ENCODE measurements around the gene VPS41.

The VPS41 gene

GRCh38 chr7:38781991-38782390 is 127.0 kb downstream of the VPS41 start:
- H3K4me3 ChIP-seq (ENCODE audit: low read depth, low read length), result no peak overlapping the region
- TF ChIP-seq CTCF (IDR thresholded peaks at IDR 0.05; ENCODE audit: low read depth, low read length), result no peak

- no peak for TF ChIP-seq CTCF (IDR thresholded peaks at IDR 0.05; ENCODE audit: low read depth, low read length)
- H3K4me3 ChIP-seq (ENCODE audit: low read depth, low read length), result no peak overlapping the region
Observed at GRCh38 chr7:38777609-38778008, 131.4 kb downstream of the VPS41 start.

- H3K4me3 ChIP-seq (ENCODE audit: low read depth, low read length), result no peak overlapping the region
- no peak for TF ChIP-seq CTCF (IDR thresholded peaks at IDR 0.05; ENCODE audit: low read depth, low read length)
Observed at GRCh38 chr7:38775506-38776175, 133.3 kb downstream of the VPS41 start.

GRCh38 chr7:38773430-38773829 is 135.6 kb downstream of the VPS41 start:
- no peak overlapping the region for H3K4me3 ChIP-seq (ENCODE audit: low read depth, low read length)
- TF ChIP-seq CTCF (IDR thresholded peaks at IDR 0.05; ENCODE audit: low read depth, low read length), result no peak

- TF ChIP-seq CTCF (IDR thresholded peaks at IDR 0.05; ENCODE audit: low read depth, low read length), result no peak
- H3K4me3 ChIP-seq (ENCODE audit: low read depth, low read length), result no peak overlapping the region
Observed at GRCh38 chr7:38760226-38760625, 148.8 kb downstream of the VPS41 start.

- no peak for TF ChIP-seq CTCF (IDR thresholded peaks at IDR 0.05; ENCODE audit: low read depth, low read length)
- no peak overlapping the region for H3K4me3 ChIP-seq (ENCODE audit: low read depth, low read length)
Observed at GRCh38 chr7:38759028-38759427, 150.0 kb downstream of the VPS41 start.

GRCh38 chr7:38757931-38758330 is 151.1 kb downstream of the VPS41 start:
- no peak for TF ChIP-seq CTCF (IDR thresholded peaks at IDR 0.05; ENCODE audit: low read depth, low read length)
- H3K4me3 ChIP-seq (ENCODE audit: low read depth, low read length), result no peak overlapping the region
